Measurements from ENCODE around the gene CSNK1G1. TPM values are rescaled to one million over a fixed set of nuclear protein-coding genes. Genes with fewer than 3 reads are reported as not detected.
"Not testable (repeated sequence)": the region's sequence is repeated elsewhere in the genome, so short reads cannot be mapped to it uniquely, and the experiment has no call there.

The CSNK1G1 gene
- total RNA-seq, 1 experiment from 2014 or later: 23.9 TPM

GRCh38 chr15:64274341-64274950, 81.5 kb downstream of the CSNK1G1 start:
- no peaks in the 10 kb centered on the region for H3K36me3 Mint-ChIP-seq (ENCODE audit: insufficient read depth, unreplicated experiment)
- BruUV-seq (replicated peaks): no TSS peak
- intact Hi-C loops (cut with micrococcal nuclease; ENCODE audit: unreplicated experiment): no loop called here

GRCh38 chr15:64267331-64267973, 88.5 kb downstream of the CSNK1G1 start:
- DNase-seq: no peak
- no peaks in the 10 kb centered on the region for H3K27me3 Mint-ChIP-seq (ENCODE audit: unreplicated experiment)
- intact Hi-C loops (cut with micrococcal nuclease; ENCODE audit: unreplicated experiment): no loop called here
- peaks cover 5% of the 10 kb centered on the region for H3K9me3 Mint-ChIP-seq (ENCODE audit: low read depth, unreplicated experiment)
- CTCF ChIA-PET: no interaction called here
- BruUV-seq (replicated peaks): no TSS peak
- no peak overlapping the region for H3K4me3 Mint-ChIP-seq (ENCODE audit: low read depth, unreplicated experiment)
- no peak for TF ChIP-seq CTCF (IDR thresholded peaks at IDR 0.05; ENCODE audit: unreplicated experiment)
- H3K36me3 Mint-ChIP-seq (ENCODE audit: insufficient read depth, unreplicated experiment): no peaks in the 10 kb centered on the region
- H3K4me1 Mint-ChIP-seq (ENCODE audit: low read depth, unreplicated experiment): no peaks in the 10 kb centered on the region
- H3K27ac Mint-ChIP-seq (ENCODE audit: unreplicated experiment): no peak overlapping the region

More at GRCh38 chr15:64274341-64274950, 81.5 kb downstream of the CSNK1G1 start:
- Mint-ChIP-seq H3K27ac (ENCODE audit: unreplicated experiment) (no peak overlapping the region), H3K4me3 (ENCODE audit: low read depth, unreplicated experiment) (no peak overlapping the region), H3K4me1 (ENCODE audit: low read depth, unreplicated experiment) (no peaks in the 10 kb centered on the region), H3K9me3 (ENCODE audit: low read depth, unreplicated experiment) (no peaks in the 10 kb centered on the region), H3K27me3 (ENCODE audit: unreplicated experiment) (no peaks in the 10 kb centered on the region)
- CTCF ChIA-PET: no interaction called here
- DNase-seq: no peak
- TF ChIP-seq CTCF (IDR thresholded peaks at IDR 0.05; ENCODE audit: unreplicated experiment): no peak

GRCh38 chr15:64265188-64265587, 90.8 kb downstream of the CSNK1G1 start:
- BruUV-seq (replicated peaks); H3K4me3 Mint-ChIP-seq (ENCODE audit: low read depth, unreplicated experiment); CTCF ChIA-PET; intact Hi-C loops (cut with micrococcal nuclease; ENCODE audit: unreplicated experiment); H3K4me1 Mint-ChIP-seq (ENCODE audit: low read depth, unreplicated experiment); H3K27me3 Mint-ChIP-seq (ENCODE audit: unreplicated experiment); DNase-seq; H3K27ac Mint-ChIP-seq (ENCODE audit: unreplicated experiment); H3K36me3 Mint-ChIP-seq (ENCODE audit: insufficient read depth, unreplicated experiment); H3K9me3 Mint-ChIP-seq (ENCODE audit: low read depth, unreplicated experiment): not testable (repeated sequence)

- Mint-ChIP-seq H3K27me3 (ENCODE audit: unreplicated experiment) (no peaks in the 10 kb centered on the region), H3K4me1 (ENCODE audit: low read depth, unreplicated experiment) (no peaks in the 10 kb centered on the region), H3K36me3 (ENCODE audit: insufficient read depth, unreplicated experiment) (no peaks in the 10 kb centered on the region), H3K27ac (ENCODE audit: unreplicated experiment) (no peak overlapping the region), H3K4me3 (ENCODE audit: low read depth, unreplicated experiment) (no peak overlapping the region), H3K9me3 (ENCODE audit: low read depth, unreplicated experiment) (peaks cover 5% of the 10 kb centered on the region)
- intact Hi-C loops (cut with micrococcal nuclease; ENCODE audit: unreplicated experiment): no loop called here
- TF ChIP-seq CTCF (IDR thresholded peaks at IDR 0.05; ENCODE audit: unreplicated experiment): no peak
- BruUV-seq (replicated peaks): no TSS peak
- CTCF ChIA-PET: no interaction called here
- no peak for DNase-seq
These were observed 91.5 kb downstream of the CSNK1G1 start for GRCh38 chr15:64264502-64264901.

- Mint-ChIP-seq H3K4me3 (ENCODE audit: low read depth, unreplicated experiment) (no peak overlapping the region), H3K27me3 (ENCODE audit: unreplicated experiment) (no peaks in the 10 kb centered on the region), H3K36me3 (ENCODE audit: insufficient read depth, unreplicated experiment) (no peaks in the 10 kb centered on the region), H3K9me3 (ENCODE audit: low read depth, unreplicated experiment) (peaks cover 5% of the 10 kb centered on the region), H3K4me1 (ENCODE audit: low read depth, unreplicated experiment) (no peaks in the 10 kb centered on the region), H3K27ac (ENCODE audit: unreplicated experiment) (no peak overlapping the region)
- CTCF ChIA-PET: no interaction called here
- no peak for TF ChIP-seq CTCF (IDR thresholded peaks at IDR 0.05; ENCODE audit: unreplicated experiment)
- intact Hi-C loops (cut with micrococcal nuclease; ENCODE audit: unreplicated experiment): no loop called here
- BruUV-seq (replicated peaks): no TSS peak
- no peak for DNase-seq
These were observed 92.4 kb downstream of the CSNK1G1 start for GRCh38 chr15:64263567-64263966.
